Erythroblast (primary cell): Measurements from ENCODE around the gene CRHBP.

Source experiments
- GATA1 ChIP-seq: IDR thresholded peaks from 2 replicates; pipeline ENCODE4 v1.6.1; 2011; ENCODE audit warnings: low read depth, mild to moderate bottlenecking, control low read depth, low read length, moderate library complexity
- POLR2A ChIP-seq: IDR thresholded peaks from 2 replicates; pipeline ENCODE4 v1.6.1; 2011; ENCODE audit warnings: mild to moderate bottlenecking, low read length

DNA sequence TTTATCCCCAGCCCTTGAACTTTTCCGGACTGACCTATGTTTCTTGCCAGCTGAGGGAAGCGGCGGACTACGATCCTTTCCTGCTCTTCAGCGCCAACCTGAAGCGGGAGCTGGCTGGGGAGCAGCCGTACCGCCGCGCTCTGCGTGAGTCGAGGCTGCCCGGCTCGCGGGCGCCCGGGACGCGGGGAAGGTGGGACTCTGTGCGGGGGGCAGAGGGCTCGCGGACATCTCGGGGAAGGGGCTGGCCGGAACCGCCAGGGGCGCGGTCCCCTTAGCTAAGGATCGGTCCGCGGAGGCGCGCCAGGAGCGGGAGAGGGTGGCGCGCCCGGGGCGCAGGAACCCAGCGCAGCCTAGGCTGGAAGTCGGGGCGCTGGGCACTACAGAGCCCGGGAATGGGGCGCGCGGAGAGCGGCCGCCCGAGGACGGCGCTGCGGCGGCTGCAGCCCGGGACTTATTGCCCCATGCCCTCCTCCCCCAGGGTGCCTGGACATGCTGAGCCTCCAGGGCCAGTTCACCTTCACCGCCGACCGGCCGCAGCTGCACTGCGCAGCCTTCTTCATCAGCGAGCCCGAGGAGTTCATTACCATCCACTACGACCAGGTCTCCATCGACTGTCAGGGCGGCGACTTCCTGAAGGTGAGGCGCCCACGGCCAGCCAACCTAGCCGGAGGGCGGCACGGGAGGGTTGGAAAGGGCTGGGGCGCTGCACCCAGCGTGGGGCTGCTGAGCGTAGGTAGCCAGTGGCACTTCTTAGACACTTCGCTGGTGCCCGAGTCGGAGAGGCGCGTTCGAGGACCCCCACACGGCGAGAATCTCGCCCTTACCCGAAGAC, 922 bp downstream of the CRHBP start:
- TF ChIP-seq POLR2A = no peak
- no peak for TF ChIP-seq GATA1
